NCI-H82 (cell line): ENCODE measurements around the gene C1QB.
A peak's percentile ranks its signal among the peaks of the same experiment; 100 is the strongest.
"Not testable (repeated sequence)": the region's sequence is repeated elsewhere in the genome, so short reads cannot be mapped to it uniquely, and the experiment has no call there.

ENCODE experiments used
- DNase-seq: peaks from one replicate; lab custom pipeline; 2025; lab: John Stamatoyannopoulos, UW

C1QB gene

DNA sequence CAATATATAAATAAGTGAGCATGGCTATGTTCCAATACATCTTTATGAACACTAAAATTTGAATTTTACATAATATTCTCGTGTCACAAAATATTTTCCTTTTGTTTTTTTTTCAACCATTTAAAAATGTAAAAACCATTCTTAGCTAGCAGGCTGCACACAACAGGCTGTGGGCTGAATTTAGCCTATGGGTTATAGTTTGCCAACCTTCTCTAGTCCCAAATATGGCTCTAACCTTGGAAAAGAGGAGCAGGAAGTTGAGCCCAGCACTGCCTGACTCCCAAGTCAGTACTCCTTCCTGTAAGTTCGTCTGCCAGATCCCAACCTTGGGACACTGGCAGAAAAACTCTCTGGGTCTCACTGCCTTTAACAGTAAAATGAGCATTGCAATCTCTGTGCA is 13.4 kb downstream of the C1QB start:
- DNase-seq = no peak

GRCh38 chr1:22668840-22669239 is 15.8 kb downstream of the C1QB start:
- not testable (repeated sequence) for DNase-seq

- DNase-seq = no peak
Observed at GRCh38 chr1:22670352-22670975, 17.4 kb downstream of the C1QB start.

DNA sequence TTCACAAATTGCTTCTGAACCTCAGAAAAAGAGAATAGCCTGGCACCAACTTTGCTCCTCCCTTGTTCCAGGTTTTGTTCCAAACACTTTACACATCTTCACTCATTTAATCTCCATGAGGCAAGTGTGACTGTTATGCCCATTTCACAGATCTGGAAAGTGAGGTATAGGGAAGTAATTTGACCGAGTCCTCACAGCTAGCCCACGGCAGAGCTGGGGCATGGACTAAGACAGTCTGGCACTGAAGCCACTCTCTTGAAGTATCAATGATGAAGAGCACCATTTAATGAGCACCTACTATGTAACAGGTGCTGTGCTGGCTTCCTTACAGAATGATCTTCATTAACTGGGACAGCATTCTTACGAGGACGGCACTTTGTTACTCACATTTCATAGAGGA is 19.0 kb downstream of the C1QB start:
- DNase-seq = no peak

GRCh38 chr1:22673486-22674409 is 20.7 kb downstream of the C1QB start:
- DNase-seq = peak; percentile 76

DNA sequence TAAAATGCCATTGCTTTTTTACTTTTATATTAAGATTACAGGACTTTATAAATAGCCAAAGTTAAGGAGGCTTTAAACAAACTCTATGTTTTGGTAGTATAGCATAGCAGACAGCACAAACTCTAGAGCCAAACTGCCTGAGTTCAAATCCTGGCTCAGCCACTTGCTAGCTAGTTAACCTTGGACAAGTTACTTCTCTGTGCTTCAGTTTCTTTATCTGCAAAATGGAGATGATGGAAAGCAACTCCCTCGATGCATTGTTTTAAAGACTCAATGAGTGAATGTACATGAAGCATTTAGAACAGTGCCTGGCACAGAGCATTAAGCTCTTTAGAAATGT is 21.3 kb downstream of the C1QB start:
- DNase-seq = no peak

- not testable (repeated sequence) for DNase-seq
Observed at GRCh38 chr1:22676151-22676550, 23.1 kb downstream of the C1QB start.

DNA sequence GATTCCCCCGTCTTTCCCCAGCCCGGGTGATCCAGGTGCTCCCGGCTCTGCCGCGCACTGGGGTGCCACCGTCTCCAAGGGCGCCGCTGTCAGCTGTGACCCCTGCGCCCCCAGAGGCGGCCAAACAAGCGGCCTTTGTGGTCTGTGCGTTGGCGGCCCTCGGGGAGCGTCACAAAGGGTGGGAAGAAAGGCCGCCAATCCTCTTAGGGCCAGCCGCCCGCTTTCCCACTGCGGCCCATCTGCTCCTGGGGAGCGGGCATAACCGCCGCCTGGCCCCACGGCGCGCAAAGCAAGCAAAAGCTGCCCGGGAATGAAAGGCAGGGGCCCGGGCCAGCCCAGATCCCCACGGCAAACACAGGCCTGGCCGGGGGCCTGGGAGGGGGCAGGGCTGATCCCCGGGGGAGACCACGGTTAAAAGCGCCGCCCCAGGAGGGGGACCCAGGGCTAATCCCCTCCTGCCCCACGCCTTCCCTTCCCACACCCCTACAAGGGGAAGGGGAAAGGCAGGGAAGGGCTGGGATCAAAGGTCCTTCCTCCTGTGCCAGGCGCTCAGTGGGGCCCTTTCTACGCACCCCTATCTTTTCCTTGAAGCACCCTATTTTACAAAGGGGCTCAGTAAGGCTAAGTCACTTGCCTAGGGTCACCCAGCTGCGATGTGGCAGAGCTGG is 24.0 kb downstream of the C1QB start:
- peak; percentile 92 for DNase-seq

- DNase-seq = no peak
Observed at GRCh38 chr1:22677931-22678896, 25.2 kb downstream of the C1QB start.

- no peak for DNase-seq
Observed at GRCh38 chr1:22680726-22681125, 27.7 kb downstream of the C1QB start.

DNA sequence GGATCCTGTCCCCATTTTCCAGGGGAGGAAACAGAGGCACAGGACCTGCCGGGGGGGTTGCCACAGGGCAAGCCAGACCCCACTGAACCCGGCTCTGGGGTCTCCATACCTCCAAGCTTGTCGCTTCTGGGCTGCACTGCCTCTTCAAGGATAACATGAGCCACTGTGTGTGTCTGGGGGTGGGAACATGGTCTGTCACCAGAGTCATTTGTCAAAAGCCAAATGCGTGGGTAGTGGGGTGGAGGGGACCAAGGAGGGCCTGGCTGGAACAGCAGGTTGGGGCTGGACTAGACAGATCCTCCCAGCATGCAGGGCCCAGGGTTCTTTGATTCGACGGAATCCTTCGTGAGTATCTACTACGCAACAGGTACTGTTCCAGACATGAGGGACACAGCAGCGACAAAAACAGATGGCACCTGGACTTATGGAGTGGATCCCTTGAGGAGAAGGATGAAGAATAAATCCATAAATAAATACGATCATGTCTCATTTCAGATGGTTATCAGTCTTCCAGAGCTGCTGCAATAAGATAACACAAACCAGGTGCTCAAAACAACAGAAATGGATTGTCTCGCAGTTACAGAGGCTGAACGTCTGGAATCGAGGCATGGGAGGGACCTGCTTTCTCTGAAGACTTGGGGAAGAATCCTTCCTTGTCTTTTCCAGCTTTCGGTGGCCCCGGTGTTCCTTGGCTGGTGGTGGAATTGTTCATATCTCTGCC is 28.7 kb downstream of the C1QB start:
- DNase-seq = peak; percentile 46

GRCh38 chr1:22683547-22683946 is 30.5 kb downstream of the C1QB start:
- DNase-seq = no peak

DNA sequence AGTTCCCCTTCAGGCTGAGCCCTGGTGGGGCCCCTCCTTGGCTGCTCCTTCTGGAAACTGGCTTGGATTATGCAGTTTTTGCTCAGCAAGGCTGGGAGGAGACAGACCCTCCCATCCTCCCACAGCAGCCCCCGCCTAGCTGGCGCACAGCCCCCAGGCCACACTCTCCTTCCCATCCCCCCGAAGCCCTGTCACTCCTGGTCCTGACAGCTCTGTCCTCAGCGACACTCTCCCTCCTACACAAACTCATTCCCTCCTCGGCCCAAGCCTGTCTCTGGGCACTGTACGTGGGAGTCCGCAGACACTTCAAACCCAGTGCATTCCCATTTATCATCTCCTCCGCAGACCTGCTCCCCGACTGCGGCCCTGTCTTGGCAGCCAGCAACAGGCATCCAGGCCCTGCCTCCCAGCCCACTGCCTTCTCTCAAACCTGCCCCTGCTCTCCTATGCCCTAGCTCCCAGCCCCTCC is 32.6 kb downstream of the C1QB start:
- no peak for DNase-seq

DNA sequence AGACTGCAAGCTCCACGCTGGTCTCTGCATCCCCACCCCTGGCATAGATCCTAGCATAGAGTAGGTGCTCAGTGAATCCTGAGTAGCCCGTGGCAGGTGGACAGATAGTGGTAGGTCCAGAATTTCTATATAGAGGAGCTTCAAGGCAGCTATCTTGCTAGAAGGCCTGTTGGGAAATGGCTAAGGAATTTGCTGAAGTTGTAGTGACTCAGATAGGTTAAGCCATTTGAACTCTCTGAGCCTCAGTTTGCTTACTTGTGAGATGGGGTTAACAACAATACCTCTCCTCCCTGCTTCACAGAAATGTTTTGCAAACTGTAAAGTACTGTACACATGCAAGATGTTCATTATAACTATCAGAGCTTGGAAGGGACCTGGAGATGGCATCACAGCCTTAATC is 34.2 kb downstream of the C1QB start:
- DNase-seq = no peak

DNA sequence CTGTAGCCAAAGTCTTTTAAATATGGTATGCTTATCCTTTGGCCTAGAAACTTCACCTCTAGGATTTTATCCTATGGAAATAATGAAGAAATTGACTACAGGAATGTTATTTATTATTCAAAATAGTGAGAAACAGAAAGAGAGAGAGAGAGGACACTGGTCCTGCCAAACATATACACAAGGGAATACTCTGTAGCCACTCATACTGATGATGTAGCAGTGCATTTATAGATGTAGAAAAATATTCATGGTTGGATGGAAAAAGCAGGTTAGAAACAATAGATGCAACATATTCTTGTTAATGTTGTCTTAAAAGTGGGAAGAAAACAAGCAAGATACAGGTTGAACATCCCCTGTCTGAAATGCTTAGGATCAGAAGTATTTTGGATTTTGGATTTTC is 35.4 kb downstream of the C1QB start:
- DNase-seq = no peak

GRCh38 chr1:22689505-22689904 is 36.5 kb downstream of the C1QB start:
- no peak for DNase-seq

GRCh38 chr1:22691031-22691753 is 38.2 kb downstream of the C1QB start:
- DNase-seq = no peak

GRCh38 chr1:22694172-22694571 is 41.1 kb downstream of the C1QB start:
- DNase-seq = no peak

DNA sequence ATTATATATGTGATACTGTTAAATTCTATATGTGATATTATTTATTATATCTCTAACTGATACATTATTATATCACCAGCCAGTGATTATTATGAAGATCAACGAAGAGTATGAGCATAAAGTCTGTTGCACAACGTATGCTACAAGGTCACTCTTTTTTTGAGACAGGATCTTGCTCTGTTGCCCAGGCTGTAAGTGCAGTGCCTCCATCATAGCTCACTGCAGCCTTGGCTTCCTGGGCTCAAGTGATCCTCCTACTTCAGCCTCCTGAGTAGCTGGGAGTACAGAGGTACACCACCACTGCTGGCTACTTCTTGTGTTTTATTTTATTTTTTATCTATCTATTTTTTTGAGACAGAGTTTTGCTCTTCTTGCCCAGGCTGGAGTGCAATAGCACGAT is 43.6 kb downstream of the C1QB start:
- DNase-seq = no peak

- DNase-seq = no peak
Observed at GRCh38 chr1:22697980-22698379, 44.9 kb downstream of the C1QB start.
